ENCODE measurements around the gene TRIM13.

DNA sequence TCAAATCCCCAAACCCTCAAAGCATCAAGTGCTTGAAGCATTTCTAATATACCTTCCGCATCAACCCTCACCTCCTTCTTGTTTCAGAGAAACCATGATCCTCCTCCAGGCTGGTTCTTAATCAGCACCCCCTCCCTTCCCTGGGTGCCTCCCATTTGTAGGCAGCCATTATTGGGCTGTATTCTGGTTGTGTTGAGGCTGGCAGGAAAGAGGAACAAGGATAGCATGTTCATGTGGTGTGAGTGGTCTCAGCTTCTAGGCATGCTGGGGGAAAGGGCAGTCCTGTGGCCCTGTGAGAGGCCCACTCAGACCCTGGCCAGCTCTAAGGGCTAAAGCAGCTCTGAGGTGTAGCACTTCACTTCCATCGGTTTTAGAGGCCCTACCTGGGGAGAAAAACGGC is 18.9 kb upstream of the TRIM13 start:
- no peak for TF ChIP-seq POLR2A (IDR thresholded peaks at IDR 0.05)
- TF ChIP-seq, protein P1, sequence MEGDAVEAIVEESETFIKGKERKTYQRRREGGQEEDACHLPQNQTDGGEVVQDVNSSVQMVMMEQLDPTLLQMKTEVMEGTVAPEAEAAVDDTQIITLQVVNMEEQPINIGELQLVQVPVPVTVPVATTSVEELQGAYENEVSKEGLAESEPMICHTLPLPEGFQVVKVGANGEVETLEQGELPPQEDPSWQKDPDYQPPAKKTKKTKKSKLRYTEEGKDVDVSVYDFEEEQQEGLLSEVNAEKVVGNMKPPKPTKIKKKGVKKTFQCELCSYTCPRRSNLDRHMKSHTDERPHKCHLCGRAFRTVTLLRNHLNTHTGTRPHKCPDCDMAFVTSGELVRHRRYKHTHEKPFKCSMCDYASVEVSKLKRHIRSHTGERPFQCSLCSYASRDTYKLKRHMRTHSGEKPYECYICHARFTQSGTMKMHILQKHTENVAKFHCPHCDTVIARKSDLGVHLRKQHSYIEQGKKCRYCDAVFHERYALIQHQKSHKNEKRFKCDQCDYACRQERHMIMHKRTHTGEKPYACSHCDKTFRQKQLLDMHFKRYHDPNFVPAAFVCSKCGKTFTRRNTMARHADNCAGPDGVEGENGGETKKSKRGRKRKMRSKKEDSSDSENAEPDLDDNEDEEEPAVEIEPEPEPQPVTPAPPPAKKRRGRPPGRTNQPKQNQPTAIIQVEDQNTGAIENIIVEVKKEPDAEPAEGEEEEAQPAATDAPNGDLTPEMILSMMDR (IDR thresholded peaks at IDR 0.05): no peak

Data from uterus (tissue), 2 donors.